ENCODE measurements around the gene PNMT. TPM values are rescaled to one million over a fixed set of nuclear protein-coding genes. Genes with fewer than 3 reads are reported as not detected.

PNMT gene
- total and polyA plus RNA-seq, 2 experiments from 2014 or later, result 1.9 to 2.5 TPM

DNA sequence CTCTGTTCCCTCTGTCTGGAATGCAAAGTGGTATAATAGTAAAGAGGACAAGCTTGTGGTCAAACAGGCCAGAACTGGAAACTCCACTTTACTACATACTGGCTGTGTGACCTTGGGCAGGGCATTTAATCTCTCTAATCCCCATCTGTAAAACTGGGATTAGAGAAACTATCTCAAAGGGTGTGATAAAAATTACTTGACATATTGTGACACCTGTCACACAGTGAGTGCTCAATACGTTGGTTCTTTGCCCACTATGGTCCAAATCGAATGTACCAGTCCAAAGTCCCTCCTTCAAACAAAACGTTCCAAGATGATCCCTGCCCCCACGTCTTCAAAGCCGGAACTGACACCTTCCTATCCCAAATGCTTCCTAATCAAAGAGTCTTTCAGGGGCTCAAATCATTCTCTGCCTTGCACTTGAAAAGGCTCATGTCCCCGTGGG lies 18.9 kb downstream of the PNMT start (continued):
- TF ChIP-seq, protein P1, sequence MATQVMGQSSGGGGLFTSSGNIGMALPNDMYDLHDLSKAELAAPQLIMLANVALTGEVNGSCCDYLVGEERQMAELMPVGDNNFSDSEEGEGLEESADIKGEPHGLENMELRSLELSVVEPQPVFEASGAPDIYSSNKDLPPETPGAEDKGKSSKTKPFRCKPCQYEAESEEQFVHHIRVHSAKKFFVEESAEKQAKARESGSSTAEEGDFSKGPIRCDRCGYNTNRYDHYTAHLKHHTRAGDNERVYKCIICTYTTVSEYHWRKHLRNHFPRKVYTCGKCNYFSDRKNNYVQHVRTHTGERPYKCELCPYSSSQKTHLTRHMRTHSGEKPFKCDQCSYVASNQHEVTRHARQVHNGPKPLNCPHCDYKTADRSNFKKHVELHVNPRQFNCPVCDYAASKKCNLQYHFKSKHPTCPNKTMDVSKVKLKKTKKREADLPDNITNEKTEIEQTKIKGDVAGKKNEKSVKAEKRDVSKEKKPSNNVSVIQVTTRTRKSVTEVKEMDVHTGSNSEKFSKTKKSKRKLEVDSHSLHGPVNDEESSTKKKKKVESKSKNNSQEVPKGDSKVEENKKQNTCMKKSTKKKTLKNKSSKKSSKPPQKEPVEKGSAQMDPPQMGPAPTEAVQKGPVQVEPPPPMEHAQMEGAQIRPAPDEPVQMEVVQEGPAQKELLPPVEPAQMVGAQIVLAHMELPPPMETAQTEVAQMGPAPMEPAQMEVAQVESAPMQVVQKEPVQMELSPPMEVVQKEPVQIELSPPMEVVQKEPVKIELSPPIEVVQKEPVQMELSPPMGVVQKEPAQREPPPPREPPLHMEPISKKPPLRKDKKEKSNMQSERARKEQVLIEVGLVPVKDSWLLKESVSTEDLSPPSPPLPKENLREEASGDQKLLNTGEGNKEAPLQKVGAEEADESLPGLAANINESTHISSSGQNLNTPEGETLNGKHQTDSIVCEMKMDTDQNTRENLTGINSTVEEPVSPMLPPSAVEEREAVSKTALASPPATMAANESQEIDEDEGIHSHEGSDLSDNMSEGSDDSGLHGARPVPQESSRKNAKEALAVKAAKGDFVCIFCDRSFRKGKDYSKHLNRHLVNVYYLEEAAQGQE (IDR thresholded peaks at IDR 0.05; ENCODE audit: unreplicated experiment), result no peak
- TF ChIP-seq POLR2AphosphoS5 (IDR thresholded peaks at IDR 0.05; ENCODE audit: low read depth) (no peak), ZNF114 (CRISPR knock-in tag; IDR thresholded peaks at IDR 0.05) (no peak)

DNA sequence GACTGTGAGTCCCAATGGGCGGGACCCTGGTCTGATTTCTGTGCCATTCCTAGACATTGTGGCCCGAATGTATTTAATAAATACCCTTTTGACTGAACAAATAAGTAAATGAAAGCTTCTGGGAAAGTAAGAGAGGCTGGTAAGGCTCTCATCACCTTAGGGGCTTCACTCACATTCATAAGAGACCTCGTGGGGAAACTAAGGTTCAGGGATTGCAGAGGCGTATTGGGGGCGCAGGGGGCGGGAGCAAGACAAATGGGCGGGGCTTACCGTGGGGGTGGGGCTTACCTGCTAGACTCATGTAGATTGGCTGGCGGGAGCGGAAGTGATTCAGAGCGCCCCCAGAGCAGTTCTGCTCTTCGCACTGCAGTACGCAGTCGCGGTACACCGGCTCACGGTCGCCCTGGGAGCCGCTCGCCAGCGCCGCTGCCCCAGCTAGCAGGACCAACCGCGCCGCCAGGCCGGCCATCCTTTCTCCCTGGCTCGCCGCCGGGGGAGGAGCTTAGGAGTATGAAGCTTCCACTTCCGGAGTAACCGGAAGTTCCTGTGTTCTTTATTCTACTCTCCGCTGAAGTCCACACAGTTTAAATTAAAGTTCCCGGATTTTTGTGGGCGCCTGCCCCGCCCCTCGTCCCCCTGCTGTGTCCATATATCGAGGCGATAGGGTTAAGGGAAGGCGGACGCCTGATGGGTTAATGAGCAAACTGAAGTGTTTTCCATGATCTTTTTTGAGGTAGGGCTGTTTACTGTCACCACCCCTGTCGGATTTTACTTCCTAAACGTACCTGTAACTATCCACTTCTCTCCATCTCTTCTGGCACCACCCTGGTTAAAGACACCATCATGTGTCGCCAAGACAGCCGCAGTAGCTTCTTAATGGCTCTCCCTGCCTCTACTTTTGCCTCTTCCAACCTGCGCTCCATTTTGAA lies 19.6 kb downstream of the PNMT start, which contains the start of gene PGAP3:
Gene PGAP3 (minus strand): TSS at position 512 of the 929 bp plus-strand sequence. CDS start 43 bp downstream, at position 469.
- H3K27me3 ChIP-seq (ENCODE audit: insufficient read depth), result no peaks in the 10 kb centered on the region
- peak within 1 kb of the TSS; percentile 87 for H3K4me3 Mint-ChIP-seq
- DNase-seq (ENCODE audit: low spot score) (peak; percentile 96), ATAC-seq (peak; percentile 78)
- H2AFZ ChIP-seq, result peak within 1 kb of the TSS; percentile 93
- peaks cover 23% of the 10 kb centered on the region for H3K4me1 ChIP-seq (ENCODE audit: insufficient read depth)
- H3K36me3 ChIP-seq (ENCODE audit: insufficient read depth), result no peaks in the 10 kb centered on the region
- no peaks in the 10 kb centered on the region; the same call in 1 of the 2 replicates for H3K9me2 ChIP-seq (ENCODE audit: insufficient read depth)
- no peaks in the 10 kb centered on the region; the same call in 2 of the 3 replicates for H3K9me3 Mint-ChIP-seq
- H3F3A ChIP-seq (replicated peaks; ENCODE audit: low read depth), result peaks cover 30% of the 10 kb centered on the region
- H3K36me3 Mint-ChIP-seq (ENCODE audit: low read depth), result peaks cover 23% of the 10 kb centered on the region
- H3K27ac Mint-ChIP-seq, result peak within 1 kb of the TSS; percentile 95
- H3K79me2 ChIP-seq (replicated peaks; ENCODE audit: insufficient read depth), result no peaks in the 10 kb centered on the region
- H3K27me3 Mint-ChIP-seq (ENCODE audit: insufficient read depth, low read depth, poor library complexity), result peaks cover 15% of the 10 kb centered on the region
- H3K4me1 Mint-ChIP-seq, result peaks cover 39% of the 10 kb centered on the region
- peak within 1 kb of the TSS; percentile 99 for H3K27ac ChIP-seq (ENCODE audit: low read depth)
- H3K4me2 ChIP-seq, result peak within 1 kb of the TSS; percentile 87
- H3K4me3 ChIP-seq, result peak within 1 kb of the TSS; percentile 74
- H4K20me1 ChIP-seq (replicated peaks; ENCODE audit: insufficient read depth), result no peaks in the 10 kb centered on the region
- no peak for TF ChIP-seq EZH2 (IDR thresholded peaks at IDR 0.05; ENCODE audit: low read depth, unreplicated experiment)
- TF ChIP-seq, protein P2, sequence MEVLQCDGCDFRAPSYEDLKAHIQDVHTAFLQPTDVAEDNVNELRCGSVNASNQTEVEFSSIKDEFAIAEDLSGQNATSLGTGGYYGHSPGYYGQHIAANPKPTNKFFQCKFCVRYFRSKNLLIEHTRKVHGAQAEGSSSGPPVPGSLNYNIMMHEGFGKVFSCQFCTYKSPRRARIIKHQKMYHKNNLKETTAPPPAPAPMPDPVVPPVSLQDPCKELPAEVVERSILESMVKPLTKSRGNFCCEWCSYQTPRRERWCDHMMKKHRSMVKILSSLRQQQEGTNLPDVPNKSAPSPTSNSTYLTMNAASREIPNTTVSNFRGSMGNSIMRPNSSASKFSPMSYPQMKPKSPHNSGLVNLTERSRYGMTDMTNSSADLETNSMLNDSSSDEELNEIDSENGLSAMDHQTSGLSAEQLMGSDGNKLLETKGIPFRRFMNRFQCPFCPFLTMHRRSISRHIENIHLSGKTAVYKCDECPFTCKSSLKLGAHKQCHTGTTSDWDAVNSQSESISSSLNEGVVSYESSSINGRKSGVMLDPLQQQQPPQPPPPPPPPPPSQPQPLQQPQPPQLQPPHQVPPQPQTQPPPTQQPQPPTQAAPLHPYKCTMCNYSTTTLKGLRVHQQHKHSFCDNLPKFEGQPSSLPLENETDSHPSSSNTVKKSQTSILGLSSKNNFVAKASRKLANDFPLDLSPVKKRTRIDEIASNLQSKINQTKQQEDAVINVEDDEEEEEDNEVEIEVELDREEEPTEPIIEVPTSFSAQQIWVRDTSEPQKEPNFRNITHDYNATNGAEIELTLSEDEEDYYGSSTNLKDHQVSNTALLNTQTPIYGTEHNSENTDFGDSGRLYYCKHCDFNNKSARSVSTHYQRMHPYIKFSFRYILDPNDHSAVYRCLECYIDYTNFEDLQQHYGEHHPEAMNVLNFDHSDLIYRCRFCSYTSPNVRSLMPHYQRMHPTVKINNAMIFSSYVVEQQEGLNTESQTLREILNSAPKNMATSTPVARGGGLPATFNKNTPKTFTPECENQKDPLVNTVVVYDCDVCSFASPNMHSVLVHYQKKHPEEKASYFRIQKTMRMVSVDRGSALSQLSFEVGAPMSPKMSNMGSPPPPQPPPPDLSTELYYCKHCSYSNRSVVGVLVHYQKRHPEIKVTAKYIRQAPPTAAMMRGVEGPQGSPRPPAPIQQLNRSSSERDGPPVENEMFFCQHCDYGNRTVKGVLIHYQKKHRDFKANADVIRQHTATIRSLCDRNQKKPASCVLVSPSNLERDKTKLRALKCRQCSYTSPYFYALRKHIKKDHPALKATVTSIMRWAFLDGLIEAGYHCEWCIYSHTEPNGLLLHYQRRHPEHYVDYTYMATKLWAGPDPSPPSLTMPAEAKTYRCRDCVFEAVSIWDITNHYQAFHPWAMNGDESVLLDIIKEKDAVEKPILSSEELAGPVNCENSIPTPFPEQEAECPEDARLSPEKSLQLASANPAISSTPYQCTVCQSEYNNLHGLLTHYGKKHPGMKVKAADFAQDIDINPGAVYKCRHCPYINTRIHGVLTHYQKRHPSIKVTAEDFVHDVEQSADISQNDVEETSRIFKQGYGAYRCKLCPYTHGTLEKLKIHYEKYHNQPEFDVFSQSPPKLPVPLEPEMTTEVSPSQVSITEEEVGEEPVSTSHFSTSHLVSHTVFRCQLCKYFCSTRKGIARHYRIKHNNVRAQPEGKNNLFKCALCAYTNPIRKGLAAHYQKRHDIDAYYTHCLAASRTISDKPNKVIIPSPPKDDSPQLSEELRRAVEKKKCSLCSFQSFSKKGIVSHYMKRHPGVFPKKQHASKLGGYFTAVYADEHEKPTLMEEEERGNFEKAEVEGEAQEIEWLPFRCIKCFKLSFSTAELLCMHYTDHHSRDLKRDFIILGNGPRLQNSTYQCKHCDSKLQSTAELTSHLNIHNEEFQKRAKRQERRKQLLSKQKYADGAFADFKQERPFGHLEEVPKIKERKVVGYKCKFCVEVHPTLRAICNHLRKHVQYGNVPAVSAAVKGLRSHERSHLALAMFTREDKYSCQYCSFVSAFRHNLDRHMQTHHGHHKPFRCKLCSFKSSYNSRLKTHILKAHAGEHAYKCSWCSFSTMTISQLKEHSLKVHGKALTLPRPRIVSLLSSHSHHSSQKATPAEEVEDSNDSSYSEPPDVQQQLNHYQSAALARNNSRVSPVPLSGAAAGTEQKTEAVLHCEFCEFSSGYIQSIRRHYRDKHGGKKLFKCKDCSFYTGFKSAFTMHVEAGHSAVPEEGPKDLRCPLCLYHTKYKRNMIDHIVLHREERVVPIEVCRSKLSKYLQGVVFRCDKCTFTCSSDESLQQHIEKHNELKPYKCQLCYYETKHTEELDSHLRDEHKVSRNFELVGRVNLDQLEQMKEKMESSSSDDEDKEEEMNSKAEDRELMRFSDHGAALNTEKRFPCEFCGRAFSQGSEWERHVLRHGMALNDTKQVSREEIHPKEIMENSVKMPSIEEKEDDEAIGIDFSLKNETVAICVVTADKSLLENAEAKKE (CRISPR knock-in tag; IDR thresholded peaks at IDR 0.05), result no peak
- no peak for TF ChIP-seq ZNF331 (CRISPR knock-in tag; IDR thresholded peaks at IDR 0.05; ENCODE audit: low read depth)
- TF ChIP-seq, protein P3, sequence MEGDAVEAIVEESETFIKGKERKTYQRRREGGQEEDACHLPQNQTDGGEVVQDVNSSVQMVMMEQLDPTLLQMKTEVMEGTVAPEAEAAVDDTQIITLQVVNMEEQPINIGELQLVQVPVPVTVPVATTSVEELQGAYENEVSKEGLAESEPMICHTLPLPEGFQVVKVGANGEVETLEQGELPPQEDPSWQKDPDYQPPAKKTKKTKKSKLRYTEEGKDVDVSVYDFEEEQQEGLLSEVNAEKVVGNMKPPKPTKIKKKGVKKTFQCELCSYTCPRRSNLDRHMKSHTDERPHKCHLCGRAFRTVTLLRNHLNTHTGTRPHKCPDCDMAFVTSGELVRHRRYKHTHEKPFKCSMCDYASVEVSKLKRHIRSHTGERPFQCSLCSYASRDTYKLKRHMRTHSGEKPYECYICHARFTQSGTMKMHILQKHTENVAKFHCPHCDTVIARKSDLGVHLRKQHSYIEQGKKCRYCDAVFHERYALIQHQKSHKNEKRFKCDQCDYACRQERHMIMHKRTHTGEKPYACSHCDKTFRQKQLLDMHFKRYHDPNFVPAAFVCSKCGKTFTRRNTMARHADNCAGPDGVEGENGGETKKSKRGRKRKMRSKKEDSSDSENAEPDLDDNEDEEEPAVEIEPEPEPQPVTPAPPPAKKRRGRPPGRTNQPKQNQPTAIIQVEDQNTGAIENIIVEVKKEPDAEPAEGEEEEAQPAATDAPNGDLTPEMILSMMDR (conservative IDR thresholded peaks at IDR 0.05; ENCODE audit: low read depth in 2 of 2), result 0 out of 4 replicates have a peak, but pooled peaks of 1 of the 2 experiments have one; percentile 12
- TF ChIP-seq, protein P4, sequence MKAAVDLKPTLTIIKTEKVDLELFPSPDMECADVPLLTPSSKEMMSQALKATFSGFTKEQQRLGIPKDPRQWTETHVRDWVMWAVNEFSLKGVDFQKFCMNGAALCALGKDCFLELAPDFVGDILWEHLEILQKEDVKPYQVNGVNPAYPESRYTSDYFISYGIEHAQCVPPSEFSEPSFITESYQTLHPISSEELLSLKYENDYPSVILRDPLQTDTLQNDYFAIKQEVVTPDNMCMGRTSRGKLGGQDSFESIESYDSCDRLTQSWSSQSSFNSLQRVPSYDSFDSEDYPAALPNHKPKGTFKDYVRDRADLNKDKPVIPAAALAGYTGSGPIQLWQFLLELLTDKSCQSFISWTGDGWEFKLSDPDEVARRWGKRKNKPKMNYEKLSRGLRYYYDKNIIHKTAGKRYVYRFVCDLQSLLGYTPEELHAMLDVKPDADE (IDR thresholded peaks at IDR 0.05), result peak; percentile 75; the same call in 1 of the 2 replicates
- no peak for TF ChIP-seq EZH2phosphoT487 (IDR thresholded peaks at IDR 0.05; ENCODE audit: unreplicated experiment)
- peak; percentile 72; the same call in 1 of the 2 replicates for TF ChIP-seq POLR2AphosphoS5 (IDR thresholded peaks at IDR 0.05; ENCODE audit: low read depth)
- peak; percentile 94 for TF ChIP-seq NANOG (IDR thresholded peaks at IDR 0.05; ENCODE audit: borderline replicate concordance)
